HCT116 (cell line): ENCODE data around the gene NECTIN4. TPM values are rescaled to one million over a fixed set of nuclear protein-coding genes. Genes with fewer than 3 reads are reported as not detected.

Source experiments
- ATAC-seq: fragments of 200-7000 bp; cut with Tn5 transposase; 2 replicates; pipeline ENCODE4 v1.9.1; 2020; ENCODE audit warnings: mild to moderate bottlenecking, moderate library complexity
- BruUV-seq: library from RNA; stranded (reverse); fragments of 400-500 nt; replicated peaks from 2 replicates; lab custom pipeline; 2021; lab: Mats Ljungman, UMichigan
- CTCF ChIA-PET: fragments of 300-600 bp; sonication (Branson Sonifier 250); formaldehyde crosslinking; loops from one replicate; lab custom pipeline; 2021; ENCODE audit warnings: antibody characterized with exemption; lab: Charles Lee
- POLR2A ChIA-PET: fragments of 300-600, 350-600 bp; sonication (Branson Sonifier 250); formaldehyde crosslinking; loops from one replicate; lab custom pipeline; 2021; ENCODE audit warnings: antibody characterized with exemption; lab: Charles Lee
- RAD21 ChIA-PET, 2 experiments: fragments of 300-600 bp; sonication (Branson Sonifier 250); formaldehyde crosslinking; loops; one replicate each; lab custom pipeline; 2023; ENCODE audit warnings: low total read pairs in 2 of 2; ENCODE audit not compliant: uncharacterized antibody in 2 of 2, unreplicated experiment in 2 of 2, low non-redundant PET in 1 of 2; lab: Charles Lee
- DNase-seq: peaks from one replicate; pipeline ENCODE4 v3.0.0-alpha.2; 2010; ENCODE audit warnings: low read depth, low spot score
- H2AFZ ChIP-seq: fragments of 200-600 bp; shearing (Covaris generic), sonication (generic); 2 replicates; pipeline ENCODE4 v1.6.1; 2017; ENCODE audit warnings: low read depth, mixed run types, mixed read lengths, antibody characterized with exemption, low read length; ENCODE audit not compliant: poor library complexity, severe bottlenecking
- H3K27ac ChIP-seq: 2 replicates; pipeline ENCODE4 v1.5.1; 2012; ENCODE audit warnings: low read depth, low read length
- H3K27me3 ChIP-seq: fragments of 200-600 bp; sonication (generic); 2 replicates; pipeline ENCODE4 v1.6.1; 2016; ENCODE audit warnings: mixed run types, low read length, mixed read lengths; ENCODE audit not compliant: insufficient read depth
- H3K36me3 ChIP-seq, 2 experiments: fragments of 200-500 bp in 1 of 2; fragments of 200-600 bp in 1 of 2; sonication (Bioruptor generic) in 1 of 2; sonication (generic) in 1 of 2; 2 replicates each; pipeline versions ENCODE4 v1.5.1 to v1.6.1; 2014 to 2016; ENCODE audit warnings: low read length in 2 of 2, inconsistent platforms in 1 of 2, mixed read lengths in 1 of 2, mixed run types in 1 of 2; ENCODE audit not compliant: insufficient read depth in 2 of 2, control insufficient read depth in 1 of 2
- H3K4me1 ChIP-seq, 2 experiments: fragments of 200-600 bp in 1 of 2; sonication (generic) in 1 of 2; 2 replicates each; pipeline versions ENCODE4 v1.5.1 to v1.6.1; 2012 to 2017; ENCODE audit warnings: low read length in 2 of 2, inconsistent platforms in 1 of 2, mild to moderate bottlenecking in 1 of 2, mixed read lengths in 1 of 2, mixed run types in 1 of 2, moderate library complexity in 1 of 2; ENCODE audit not compliant: insufficient read depth in 2 of 2, control insufficient read depth in 1 of 2
- H3K4me2 ChIP-seq: fragments of 200-600 bp; sonication (generic); 2 replicates; pipeline ENCODE4 v1.6.1; 2017; ENCODE audit warnings: mixed run types, low read length, mixed read lengths
- H3K4me3 ChIP-seq, 2 experiments: fragments of 200-600 bp in 1 of 2; sonication (generic) in 1 of 2; replicated peaks in 1 of 2; 2 replicates each; pipeline ENCODE4 v1.5.1; 2011 to 2016; ENCODE audit warnings: low read length in 2 of 2, control low read depth in 1 of 2, low read depth in 1 of 2, mild to moderate bottlenecking in 1 of 2, mixed read lengths in 1 of 2, mixed run types in 1 of 2
- H3K79me2 ChIP-seq: fragments of 200-600 bp; sonication (generic); 2 replicates; pipeline ENCODE4 v1.6.1; 2017; ENCODE audit warnings: mild to moderate bottlenecking, mixed run types, low read length, moderate library complexity, mixed read lengths; ENCODE audit not compliant: insufficient read depth
- H3K9ac ChIP-seq: fragments of 200-600 bp; sonication (generic); 2 replicates; pipeline ENCODE4 v1.6.1; 2016; ENCODE audit warnings: low read length, mixed read lengths
- H3K9me2 ChIP-seq: fragments of 200-600 bp; sonication (generic), shearing (Covaris generic); 2 replicates; pipeline ENCODE4 v1.6.1; 2017; ENCODE audit warnings: mixed run types, mild to moderate bottlenecking, moderate library complexity; ENCODE audit not compliant: insufficient read depth
- H3K9me3 ChIP-seq, 2 experiments: fragments of 200-500 bp in 1 of 2; fragments of 200-600 bp in 1 of 2; sonication (Bioruptor generic) in 1 of 2; sonication (generic) in 1 of 2; 2 replicates each; pipeline ENCODE4 v1.6.1; 2014 to 2017; ENCODE audit warnings: low read length in 2 of 2, mixed read lengths in 2 of 2, inconsistent platforms in 1 of 2, low read depth in 1 of 2, mild to moderate bottlenecking in 1 of 2, mixed run types in 1 of 2, moderate library complexity in 1 of 2; ENCODE audit not compliant: control insufficient read depth in 1 of 2, insufficient read depth in 1 of 2
- H4K20me1 ChIP-seq: fragments of 200-600 bp; sonication (generic), shearing (Covaris generic); 2 replicates; pipeline ENCODE4 v1.6.1; 2017; ENCODE audit warnings: mixed run types, mild to moderate bottlenecking, moderate library complexity; ENCODE audit not compliant: insufficient read depth
- CBX3 ChIP-seq: IDR thresholded peaks from 2 replicates; pipeline ENCODE4 v1.6.1; 2012; ENCODE audit warnings: low read depth
- EGR1 ChIP-seq: IDR thresholded peaks from 2 replicates; pipeline ENCODE4 v1.6.1; 2012; ENCODE audit warnings: low read depth
- EZH2 ChIP-seq: fragments of 200-600 bp; sonication (generic); IDR thresholded peaks from 2 replicates; pipeline ENCODE4 v1.6.1; 2017; ENCODE audit warnings: antibody characterized with exemption, mixed run types
- EZH2phosphoT487 ChIP-seq: fragments of 200-600 bp; IDR thresholded peaks from 2 replicates; pipeline ENCODE4 v1.6.1; 2018; ENCODE audit warnings: antibody characterized with exemption, borderline replicate concordance
- FOSL1 ChIP-seq: IDR thresholded peaks from 2 replicates; pipeline ENCODE4 v1.6.1; 2012; ENCODE audit warnings: low read depth
- JUND ChIP-seq: IDR thresholded peaks from 2 replicates; pipeline ENCODE4 v1.6.1; 2012
- SP1 ChIP-seq: IDR thresholded peaks from 2 replicates; pipeline ENCODE4 v1.6.1; 2012; ENCODE audit warnings: low read depth
- SRF ChIP-seq: IDR thresholded peaks from 2 replicates; pipeline ENCODE4 v1.6.1; 2012; ENCODE audit warnings: low read depth
- YY1 ChIP-seq: IDR thresholded peaks from 2 replicates; pipeline ENCODE4 v1.6.1; 2011; ENCODE audit warnings: low read length, low read depth, moderate library complexity, mild to moderate bottlenecking; ENCODE audit not compliant: insufficient replicate concordance; ENCODE audit errors: extremely low read depth
- ZFX ChIP-seq: fragments of 450-650 bp; IDR thresholded peaks from 2 replicates; pipeline ENCODE4 v1.6.1; 2017
- ZNF274 ChIP-seq: fragments of 200-500 bp; sonication (Bioruptor generic); IDR thresholded peaks from 2 replicates; pipeline ENCODE4 v1.6.1; 2014; ENCODE audit warnings: mild to moderate bottlenecking, low read depth, low read length, inconsistent platforms
- intact Hi-C: fragments of 100-400 bp; cut with micrococcal nuclease; formaldehyde crosslinking; loops from 2 replicates; pipeline ENCODE4 v1.10.0; 2022
- total RNA-seq: library from RNA; stranded (reverse); gene quantifications from one replicate; pipeline ENCODE4 v1.2.1, GENCODE V29; 2021; ENCODE audit not compliant: unreplicated experiment
- TF ChIP-seq, protein P1 (sequence below): IDR thresholded peaks from 2 replicates; pipeline ENCODE4 v1.6.1; 2012; ENCODE audit warnings: low read depth
- TF ChIP-seq, protein P2 (sequence below): IDR thresholded peaks from 2 replicates; pipeline ENCODE4 v1.6.1; 2012

Gene NECTIN4
- total RNA-seq, 1 experiment from 2014 or later = 3.3 TPM

DNA sequence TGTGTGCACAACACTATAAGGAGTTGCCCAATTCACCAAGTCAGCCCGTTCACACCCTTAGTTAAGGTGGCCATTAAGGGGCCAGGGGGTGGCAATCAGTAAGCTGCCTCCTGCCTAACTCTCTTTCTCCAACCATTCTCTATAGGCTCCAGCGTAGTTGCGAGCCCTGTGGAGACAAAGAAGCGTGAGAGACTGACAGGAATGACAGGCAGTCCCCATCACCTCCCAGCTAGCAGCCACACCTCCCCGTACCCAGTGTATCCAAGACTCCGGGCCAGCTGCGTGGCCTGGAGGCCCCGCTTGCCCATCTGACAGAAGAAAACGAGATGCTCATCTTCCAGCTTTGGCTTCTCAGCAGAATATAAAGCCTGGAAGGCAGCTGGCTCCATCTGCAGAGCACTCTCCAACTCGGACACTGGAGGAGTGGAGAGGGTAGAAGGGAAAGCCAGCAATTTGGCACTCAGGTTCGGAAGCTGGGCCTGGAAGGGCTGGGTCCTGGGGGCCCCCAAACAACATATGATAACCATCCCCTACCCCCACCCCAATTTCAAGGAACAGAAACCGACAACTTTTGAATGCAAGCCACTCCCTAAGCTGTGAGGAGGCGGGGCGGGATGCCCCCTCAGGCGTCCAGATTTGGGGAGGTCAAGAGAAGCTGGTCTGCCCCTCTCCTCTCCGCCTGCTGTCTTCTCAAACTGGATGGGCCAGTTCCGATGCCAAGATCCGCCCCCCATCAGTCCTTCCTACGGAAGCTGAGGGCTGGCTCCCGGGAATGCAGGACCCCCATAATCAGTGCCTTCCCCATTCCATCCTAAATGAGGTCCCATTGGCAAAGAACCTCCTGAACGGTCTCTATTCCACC lies 51.5 kb downstream of the NECTIN4 start (continued):
- TF ChIP-seq, protein P1, sequence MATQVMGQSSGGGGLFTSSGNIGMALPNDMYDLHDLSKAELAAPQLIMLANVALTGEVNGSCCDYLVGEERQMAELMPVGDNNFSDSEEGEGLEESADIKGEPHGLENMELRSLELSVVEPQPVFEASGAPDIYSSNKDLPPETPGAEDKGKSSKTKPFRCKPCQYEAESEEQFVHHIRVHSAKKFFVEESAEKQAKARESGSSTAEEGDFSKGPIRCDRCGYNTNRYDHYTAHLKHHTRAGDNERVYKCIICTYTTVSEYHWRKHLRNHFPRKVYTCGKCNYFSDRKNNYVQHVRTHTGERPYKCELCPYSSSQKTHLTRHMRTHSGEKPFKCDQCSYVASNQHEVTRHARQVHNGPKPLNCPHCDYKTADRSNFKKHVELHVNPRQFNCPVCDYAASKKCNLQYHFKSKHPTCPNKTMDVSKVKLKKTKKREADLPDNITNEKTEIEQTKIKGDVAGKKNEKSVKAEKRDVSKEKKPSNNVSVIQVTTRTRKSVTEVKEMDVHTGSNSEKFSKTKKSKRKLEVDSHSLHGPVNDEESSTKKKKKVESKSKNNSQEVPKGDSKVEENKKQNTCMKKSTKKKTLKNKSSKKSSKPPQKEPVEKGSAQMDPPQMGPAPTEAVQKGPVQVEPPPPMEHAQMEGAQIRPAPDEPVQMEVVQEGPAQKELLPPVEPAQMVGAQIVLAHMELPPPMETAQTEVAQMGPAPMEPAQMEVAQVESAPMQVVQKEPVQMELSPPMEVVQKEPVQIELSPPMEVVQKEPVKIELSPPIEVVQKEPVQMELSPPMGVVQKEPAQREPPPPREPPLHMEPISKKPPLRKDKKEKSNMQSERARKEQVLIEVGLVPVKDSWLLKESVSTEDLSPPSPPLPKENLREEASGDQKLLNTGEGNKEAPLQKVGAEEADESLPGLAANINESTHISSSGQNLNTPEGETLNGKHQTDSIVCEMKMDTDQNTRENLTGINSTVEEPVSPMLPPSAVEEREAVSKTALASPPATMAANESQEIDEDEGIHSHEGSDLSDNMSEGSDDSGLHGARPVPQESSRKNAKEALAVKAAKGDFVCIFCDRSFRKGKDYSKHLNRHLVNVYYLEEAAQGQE = no peak
- TF ChIP-seq YY1 (no peak), CBX3 (no peak), EZH2phosphoT487 (no peak), SRF (no peak), ZNF274 (no peak), ZFX (no peak), EZH2 (no peak)

DNA sequence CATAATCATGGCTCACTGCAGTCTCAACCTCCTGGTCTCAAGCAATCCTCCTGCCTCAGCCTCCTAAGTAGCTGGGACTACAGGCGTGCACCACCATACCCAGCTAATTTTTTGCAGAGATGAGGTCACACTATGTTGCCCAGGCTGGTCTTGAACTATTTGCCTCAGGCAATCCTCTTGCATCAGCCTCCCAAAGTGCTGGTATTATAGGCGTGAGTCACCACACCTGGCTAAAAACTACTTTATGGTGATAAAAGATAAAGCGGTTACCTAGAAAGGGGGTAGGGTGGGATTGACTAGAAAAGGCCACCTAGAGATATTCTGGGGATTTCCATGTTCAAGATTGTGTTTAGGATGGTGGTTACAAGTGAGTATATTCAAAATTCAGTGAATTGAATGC lies 55.6 kb downstream of the NECTIN4 start:
- peaks cover 52% of the 10 kb centered on the region for H3K79me2 ChIP-seq
- DNase-seq (peak; percentile 57), ATAC-seq (peak; percentile 45; the same call in 1 of the 2 replicates)
- no TSS peak for BruUV-seq
- no peaks in the 10 kb centered on the region for H3K27me3 ChIP-seq
- peaks cover 17 to 43% of the 10 kb centered on the region in 2 experiments for H3K4me1 ChIP-seq
- H3K36me3 ChIP-seq = no peaks in the 10 kb centered on the region; a peak in 1 of 4 replicates
- RAD21 ChIA-PET = interaction anchor here in 1 of 2 experiments (0.7 kb wide), 1 partner anchor 106 kb away, joined by 5 read pairs; no protein-coding TSS in a partner anchor
- H3K27ac ChIP-seq = no peak overlapping the region
- H3K9ac ChIP-seq = no peak overlapping the region
- CTCF ChIA-PET = no interaction called here
- TF ChIP-seq EZH2 (no peak), FOSL1 (peak; percentile 64), ZFX (no peak), SP1 (peak; percentile 55), JUND (peak; percentile 71), EGR1 (0 out of 2 replicates have a peak, but pooled peaks have one; percentile 18), EZH2phosphoT487 (no peak), SRF (no peak), CBX3 (peak; percentile 68; the same call in 1 of the 2 replicates)
- TF ChIP-seq, protein P2, sequence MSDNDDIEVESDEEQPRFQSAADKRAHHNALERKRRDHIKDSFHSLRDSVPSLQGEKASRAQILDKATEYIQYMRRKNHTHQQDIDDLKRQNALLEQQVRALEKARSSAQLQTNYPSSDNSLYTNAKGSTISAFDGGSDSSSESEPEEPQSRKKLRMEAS = 0 out of 2 replicates have a peak, but pooled peaks have one; percentile 21
- intact Hi-C loops = no loop called here
- POLR2A ChIA-PET = interaction anchor here (0.8 to 3.2 kb wide), 2 partner anchors 12 kb away, joined by 3 to 18 read pairs; partner anchors contain the start of genes F11R and USF1
- H3K9me2 ChIP-seq = no peaks in the 10 kb centered on the region
- H3K4me3 ChIP-seq = 0 out of 4 replicates have a peak overlapping the region, but pooled peaks of 1 of the 2 experiments have one; percentile 29
- no peaks in the 10 kb centered on the region for H3K9me3 ChIP-seq
- H2AFZ ChIP-seq = no peak overlapping the region
- no peaks in the 10 kb centered on the region for H4K20me1 ChIP-seq
- peak overlapping the region; percentile 60 for H3K4me2 ChIP-seq
